ENCODE data around the gene OBP2B. TPM values are rescaled to one million over a fixed set of nuclear protein-coding genes. Genes with fewer than 3 reads are reported as not detected.

The OBP2B gene
- total and polyA plus RNA-seq, 9 of the 15 experiments (the other 6 are each of a cell fraction or from before 2014, with no cell fraction given), result not detected

DNA sequence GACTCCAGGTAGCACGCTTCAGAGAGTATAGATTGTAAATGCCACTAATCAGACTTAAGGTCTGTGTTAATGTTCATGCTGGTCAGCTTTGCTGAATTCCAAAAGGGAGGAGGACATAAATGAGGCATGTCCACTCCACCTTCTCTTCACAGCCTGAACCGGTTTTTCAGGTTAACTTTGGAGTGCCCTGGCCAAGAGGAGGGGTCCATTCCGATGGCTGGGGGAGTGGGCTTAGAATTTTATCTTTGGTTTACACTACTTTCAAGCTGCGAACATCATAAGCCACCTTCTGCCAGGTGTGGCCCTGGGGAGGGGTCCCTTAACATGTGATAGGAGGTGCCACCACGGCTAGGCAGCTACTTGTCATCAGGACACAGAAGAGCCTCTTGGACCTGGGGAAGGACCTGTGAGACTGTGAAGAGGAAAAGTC is 41.7 kb upstream of the OBP2B start:
- CTCF ChIA-PET (ENCODE audit: low intra/inter-chr PET ratio), result no interaction called here
- Histone ChIP-seq H3K9me3 (replicated peaks; ENCODE audit: control insufficient read depth, insufficient read depth, low read depth, low read length) (no peaks in the 10 kb centered on the region), H3K36me3 (ENCODE audit: control insufficient read depth, insufficient read depth, low read length) (peaks cover 14% of the 10 kb centered on the region; the same call in 2 of the 3 replicates), H3K9ac (ENCODE audit: insufficient read depth in 1 of 2, low read depth in 2 of 2, low read length in 2 of 2) (no peak overlapping the region; a peak in 1 of 4 replicates), H3K4me1 (replicated peaks in 1 of 2; ENCODE audit: control insufficient read depth in 2 of 2, insufficient read depth in 2 of 2, low read length in 2 of 2) (peaks cover 0 to 32% of the 10 kb centered on the region in 2 experiments; a peak in 2 of 5 replicates), H3K4me3 (no peak overlapping the region), H3K4me2 (ENCODE audit: insufficient read depth, low read length) (no peak overlapping the region), H3K9me1 (ENCODE audit: control insufficient read depth, insufficient read depth, low read length) (no peaks in the 10 kb centered on the region), H2AFZ (ENCODE audit: low read depth, low read length) (no peak overlapping the region), H3K27me3 (ENCODE audit: control insufficient read depth in 2 of 2, insufficient read depth in 2 of 2, low read length in 2 of 2) (no peaks in the 10 kb centered on the region), H3K27ac (ENCODE audit: extremely low read depth, low read depth, low read length) (no peak overlapping the region), H4K20me1 (replicated peaks; ENCODE audit: control insufficient read depth, insufficient read depth, low read length) (no peaks in the 10 kb centered on the region; the same call in 1 of the 2 replicates), H3K79me2 (ENCODE audit: control insufficient read depth, insufficient read depth, low read length) (no peaks in the 10 kb centered on the region)
- POLR2A ChIA-PET, result interaction anchor here (2.9 kb wide), 1 partner anchor 12 kb away, joined by 11 read pairs; no protein-coding TSS in a partner anchor
- in situ Hi-C loops (cut with MboI) (no loop called here), intact Hi-C loops (cut with micrococcal nuclease) (no loop called here)
- DNase-seq (ENCODE audit: extremely low read depth in 1 of 4, low spot score in 3 of 4) (no peak), FAIRE-seq (no peak), ATAC-seq (no peak)
- no TSS peak for BruUV-seq (replicated peaks)
- 59% methylated on average over 5 of the region's 5 CpGs for WGBS (ENCODE audit: insufficient coverage, low coverage, missing lambda C conversion rate)
- TF ChIP-seq ZBTB9 (CRISPR knock-in tag; IDR thresholded peaks at IDR 0.05) (no peak), TEAD1 (CRISPR knock-in tag; IDR thresholded peaks at IDR 0.05) (no peak), STAG1 (CRISPR knock-in tag; IDR thresholded peaks at IDR 0.05; ENCODE audit: borderline replicate concordance) (no peak), ZBTB2 (IDR thresholded peaks at IDR 0.05) (no peak), ERF (CRISPR knock-in tag; IDR thresholded peaks at IDR 0.05) (no peak), ZNF785 (CRISPR knock-in tag; IDR thresholded peaks at IDR 0.05) (no peak), NR1H2 (CRISPR knock-in tag; IDR thresholded peaks at IDR 0.05) (no peak), ZNF583 (CRISPR knock-in tag; IDR thresholded peaks at IDR 0.05) (no peak), KDM5B (IDR thresholded peaks at IDR 0.05; ENCODE audit: insufficient replicate concordance, low read depth, low read length) (no peak), POU5F1 (IDR thresholded peaks at IDR 0.05; ENCODE audit: borderline replicate concordance, low read depth, low read length, partially characterized antibody) (no peak), PYGO2 (tag; IDR thresholded peaks at IDR 0.05) (no peak), RAD51 (IDR thresholded peaks at IDR 0.05; ENCODE audit: borderline replicate concordance, low read depth) (no peak), SMARCA5 (IDR thresholded peaks at IDR 0.05) (no peak), CCNT2 (IDR thresholded peaks at IDR 0.05; ENCODE audit: borderline replicate concordance, extremely low read depth, insufficient read length, low read depth, low read length) (no peak), BDP1 (IDR thresholded peaks at IDR 0.05; ENCODE audit: insufficient read depth, insufficient read length) (no peak), GTF2F1 (IDR thresholded peaks at IDR 0.05; ENCODE audit: low read depth, low read length) (no peak), STAT6 (CRISPR knock-in tag; IDR thresholded peaks at IDR 0.05) (no peak)

All from K562 (cell line).